Measurements from ENCODE around the gene LCN10. TPM values are rescaled to one million over a fixed set of nuclear protein-coding genes. Genes with fewer than 3 reads are reported as not detected.

LCN10 gene
- total and polyA plus RNA-seq, 2 of the 13 experiments (the other 11 are each of a cell fraction or from before 2014, with no cell fraction given): 0.53 to 0.61 TPM

DNA sequence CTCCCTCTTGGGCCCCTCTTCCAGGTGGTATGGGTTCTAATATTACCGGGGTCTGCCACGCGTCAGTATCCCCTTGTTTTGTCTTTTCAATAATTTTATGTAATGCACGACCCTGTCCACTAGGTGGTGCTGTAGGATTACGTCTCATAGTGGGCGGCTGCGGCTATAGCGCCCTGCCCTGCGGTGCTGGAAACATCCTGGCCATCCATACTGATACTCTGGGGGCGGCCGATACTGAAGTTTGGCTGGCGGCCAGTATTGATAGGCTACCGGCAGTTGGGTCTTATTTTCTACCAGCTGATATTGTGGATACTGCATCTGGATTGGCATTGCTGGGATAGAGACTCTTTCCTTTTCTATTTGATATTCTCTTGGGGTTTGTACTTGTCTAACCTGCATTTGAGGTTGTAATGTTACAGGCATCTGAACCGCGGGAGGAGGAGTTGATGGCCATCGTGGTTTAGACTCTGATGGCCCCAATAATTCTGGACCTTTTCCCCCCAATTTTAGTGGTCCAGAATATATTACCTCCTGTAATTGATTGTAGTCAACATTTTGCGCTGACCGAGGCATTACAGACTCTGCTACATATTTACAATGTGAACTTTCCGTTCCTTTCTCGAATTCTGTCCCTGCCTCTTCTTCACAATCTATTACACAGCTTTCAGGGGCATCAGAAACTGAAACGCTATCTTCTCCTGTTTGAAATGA lies 45.1 kb upstream of the LCN10 start (continued):
- TF ChIP-seq ZNF737 (CRISPR knock-in tag; IDR thresholded peaks at IDR 0.05; ENCODE audit: borderline replicate concordance): no peak
- TF ChIP-seq XBP1 (CRISPR knock-in tag; IDR thresholded peaks at IDR 0.05): no peak
- no peak for TF ChIP-seq KLF6 (CRISPR knock-in tag; IDR thresholded peaks at IDR 0.05)
- no peak for TF ChIP-seq GFI1 (CRISPR knock-in tag; IDR thresholded peaks at IDR 0.05; ENCODE audit: borderline replicate concordance)
- no peak for TF ChIP-seq SCMH1 (CRISPR knock-in tag; IDR thresholded peaks at IDR 0.05; ENCODE audit: borderline replicate concordance)
- no peak for TF ChIP-seq AKAP8 (CRISPR knock-in tag; IDR thresholded peaks at IDR 0.05)
- TF ChIP-seq, protein P1, sequence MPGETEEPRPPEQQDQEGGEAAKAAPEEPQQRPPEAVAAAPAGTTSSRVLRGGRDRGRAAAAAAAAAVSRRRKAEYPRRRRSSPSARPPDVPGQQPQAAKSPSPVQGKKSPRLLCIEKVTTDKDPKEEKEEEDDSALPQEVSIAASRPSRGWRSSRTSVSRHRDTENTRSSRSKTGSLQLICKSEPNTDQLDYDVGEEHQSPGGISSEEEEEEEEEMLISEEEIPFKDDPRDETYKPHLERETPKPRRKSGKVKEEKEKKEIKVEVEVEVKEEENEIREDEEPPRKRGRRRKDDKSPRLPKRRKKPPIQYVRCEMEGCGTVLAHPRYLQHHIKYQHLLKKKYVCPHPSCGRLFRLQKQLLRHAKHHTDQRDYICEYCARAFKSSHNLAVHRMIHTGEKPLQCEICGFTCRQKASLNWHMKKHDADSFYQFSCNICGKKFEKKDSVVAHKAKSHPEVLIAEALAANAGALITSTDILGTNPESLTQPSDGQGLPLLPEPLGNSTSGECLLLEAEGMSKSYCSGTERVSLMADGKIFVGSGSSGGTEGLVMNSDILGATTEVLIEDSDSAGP (CRISPR knock-in tag; IDR thresholded peaks at IDR 0.05; ENCODE audit: borderline replicate concordance): no peak
- TF ChIP-seq KMT2B (CRISPR knock-in tag; IDR thresholded peaks at IDR 0.05): no peak
- TF ChIP-seq FOXC1 (CRISPR knock-in tag; IDR thresholded peaks at IDR 0.05; ENCODE audit: borderline replicate concordance): peak; percentile 47; the same call in 1 of the 2 replicates
- no peak for TF ChIP-seq ZBTB3 (CRISPR knock-in tag; IDR thresholded peaks at IDR 0.05; ENCODE audit: borderline replicate concordance, low read depth)
- no peak for TF ChIP-seq KAT8 (CRISPR knock-in tag; IDR thresholded peaks at IDR 0.05)
- no peak for TF ChIP-seq HOXA5 (CRISPR knock-in tag; IDR thresholded peaks at IDR 0.05)
- no peak for TF ChIP-seq ATRX (CRISPR knock-in tag; IDR thresholded peaks at IDR 0.05; ENCODE audit: borderline replicate concordance)
- TF ChIP-seq ZNF10 (CRISPR knock-in tag; IDR thresholded peaks at IDR 0.05; ENCODE audit: borderline replicate concordance, low read depth): no peak
- TF ChIP-seq, protein P2, sequence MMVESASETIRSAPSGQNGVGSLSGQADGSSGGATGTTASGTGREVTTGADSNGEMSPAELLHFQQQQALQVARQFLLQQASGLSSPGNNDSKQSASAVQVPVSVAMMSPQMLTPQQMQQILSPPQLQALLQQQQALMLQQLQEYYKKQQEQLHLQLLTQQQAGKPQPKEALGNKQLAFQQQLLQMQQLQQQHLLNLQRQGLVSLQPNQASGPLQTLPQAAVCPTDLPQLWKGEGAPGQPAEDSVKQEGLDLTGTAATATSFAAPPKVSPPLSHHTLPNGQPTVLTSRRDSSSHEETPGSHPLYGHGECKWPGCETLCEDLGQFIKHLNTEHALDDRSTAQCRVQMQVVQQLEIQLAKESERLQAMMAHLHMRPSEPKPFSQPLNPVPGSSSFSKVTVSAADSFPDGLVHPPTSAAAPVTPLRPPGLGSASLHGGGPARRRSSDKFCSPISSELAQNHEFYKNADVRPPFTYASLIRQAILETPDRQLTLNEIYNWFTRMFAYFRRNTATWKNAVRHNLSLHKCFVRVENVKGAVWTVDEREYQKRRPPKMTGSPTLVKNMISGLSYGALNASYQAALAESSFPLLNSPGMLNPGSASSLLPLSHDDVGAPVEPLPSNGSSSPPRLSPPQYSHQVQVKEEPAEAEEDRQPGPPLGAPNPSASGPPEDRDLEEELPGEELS (CRISPR knock-in tag; IDR thresholded peaks at IDR 0.05): no peak; the same call in 1 of the 2 replicates
- no peak for TF ChIP-seq YY1 (IDR thresholded peaks at IDR 0.05; ENCODE audit: insufficient read depth, insufficient replicate concordance, low read depth, low read length)
- TF ChIP-seq, protein P3, sequence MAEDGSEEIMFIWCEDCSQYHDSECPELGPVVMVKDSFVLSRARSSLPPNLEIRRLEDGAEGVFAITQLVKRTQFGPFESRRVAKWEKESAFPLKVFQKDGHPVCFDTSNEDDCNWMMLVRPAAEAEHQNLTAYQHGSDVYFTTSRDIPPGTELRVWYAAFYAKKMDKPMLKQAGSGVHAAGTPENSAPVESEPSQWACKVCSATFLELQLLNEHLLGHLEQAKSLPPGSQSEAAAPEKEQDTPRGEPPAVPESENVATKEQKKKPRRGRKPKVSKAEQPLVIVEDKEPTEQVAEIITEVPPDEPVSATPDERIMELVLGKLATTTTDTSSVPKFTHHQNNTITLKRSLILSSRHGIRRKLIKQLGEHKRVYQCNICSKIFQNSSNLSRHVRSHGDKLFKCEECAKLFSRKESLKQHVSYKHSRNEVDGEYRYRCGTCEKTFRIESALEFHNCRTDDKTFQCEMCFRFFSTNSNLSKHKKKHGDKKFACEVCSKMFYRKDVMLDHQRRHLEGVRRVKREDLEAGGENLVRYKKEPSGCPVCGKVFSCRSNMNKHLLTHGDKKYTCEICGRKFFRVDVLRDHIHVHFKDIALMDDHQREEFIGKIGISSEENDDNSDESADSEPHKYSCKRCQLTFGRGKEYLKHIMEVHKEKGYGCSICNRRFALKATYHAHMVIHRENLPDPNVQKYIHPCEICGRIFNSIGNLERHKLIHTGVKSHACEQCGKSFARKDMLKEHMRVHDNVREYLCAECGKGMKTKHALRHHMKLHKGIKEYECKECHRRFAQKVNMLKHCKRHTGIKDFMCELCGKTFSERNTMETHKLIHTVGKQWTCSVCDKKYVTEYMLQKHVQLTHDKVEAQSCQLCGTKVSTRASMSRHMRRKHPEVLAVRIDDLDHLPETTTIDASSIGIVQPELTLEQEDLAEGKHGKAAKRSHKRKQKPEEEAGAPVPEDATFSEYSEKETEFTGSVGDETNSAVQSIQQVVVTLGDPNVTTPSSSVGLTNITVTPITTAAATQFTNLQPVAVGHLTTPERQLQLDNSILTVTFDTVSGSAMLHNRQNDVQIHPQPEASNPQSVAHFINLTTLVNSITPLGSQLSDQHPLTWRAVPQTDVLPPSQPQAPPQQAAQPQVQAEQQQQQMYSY (CRISPR knock-in tag; IDR thresholded peaks at IDR 0.05): no peak
- no peak for TF ChIP-seq ZNF251 (CRISPR knock-in tag; IDR thresholded peaks at IDR 0.05)
- TF ChIP-seq, protein P4, sequence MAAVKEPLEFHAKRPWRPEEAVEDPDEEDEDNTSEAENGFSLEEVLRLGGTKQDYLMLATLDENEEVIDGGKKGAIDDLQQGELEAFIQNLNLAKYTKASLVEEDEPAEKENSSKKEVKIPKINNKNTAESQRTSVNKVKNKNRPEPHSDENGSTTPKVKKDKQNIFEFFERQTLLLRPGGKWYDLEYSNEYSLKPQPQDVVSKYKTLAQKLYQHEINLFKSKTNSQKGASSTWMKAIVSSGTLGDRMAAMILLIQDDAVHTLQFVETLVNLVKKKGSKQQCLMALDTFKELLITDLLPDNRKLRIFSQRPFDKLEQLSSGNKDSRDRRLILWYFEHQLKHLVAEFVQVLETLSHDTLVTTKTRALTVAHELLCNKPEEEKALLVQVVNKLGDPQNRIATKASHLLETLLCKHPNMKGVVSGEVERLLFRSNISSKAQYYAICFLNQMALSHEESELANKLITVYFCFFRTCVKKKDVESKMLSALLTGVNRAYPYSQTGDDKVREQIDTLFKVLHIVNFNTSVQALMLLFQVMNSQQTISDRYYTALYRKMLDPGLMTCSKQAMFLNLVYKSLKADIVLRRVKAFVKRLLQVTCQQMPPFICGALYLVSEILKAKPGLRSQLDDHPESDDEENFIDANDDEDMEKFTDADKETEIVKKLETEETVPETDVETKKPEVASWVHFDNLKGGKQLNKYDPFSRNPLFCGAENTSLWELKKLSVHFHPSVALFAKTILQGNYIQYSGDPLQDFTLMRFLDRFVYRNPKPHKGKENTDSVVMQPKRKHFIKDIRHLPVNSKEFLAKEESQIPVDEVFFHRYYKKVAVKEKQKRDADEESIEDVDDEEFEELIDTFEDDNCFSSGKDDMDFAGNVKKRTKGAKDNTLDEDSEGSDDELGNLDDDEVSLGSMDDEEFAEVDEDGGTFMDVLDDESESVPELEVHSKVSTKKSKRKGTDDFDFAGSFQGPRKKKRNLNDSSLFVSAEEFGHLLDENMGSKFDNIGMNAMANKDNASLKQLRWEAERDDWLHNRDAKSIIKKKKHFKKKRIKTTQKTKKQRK (IDR thresholded peaks at IDR 0.05; ENCODE audit: low read length): no peak
